Measurements from ENCODE around the gene NUBPL.
"Not testable (repeated sequence)": the region's sequence is repeated elsewhere in the genome, so short reads cannot be mapped to it uniquely, and the experiment has no call there.

Gene NUBPL

GRCh38 chr14:31700282-31701074, 139.3 kb downstream of the NUBPL start:
- no peak for DNase-seq (ENCODE audit: low read depth)
- H3K4me3 ChIP-seq (ENCODE audit: low read depth, low read length): no peak overlapping the region
- TF ChIP-seq, protein P1, sequence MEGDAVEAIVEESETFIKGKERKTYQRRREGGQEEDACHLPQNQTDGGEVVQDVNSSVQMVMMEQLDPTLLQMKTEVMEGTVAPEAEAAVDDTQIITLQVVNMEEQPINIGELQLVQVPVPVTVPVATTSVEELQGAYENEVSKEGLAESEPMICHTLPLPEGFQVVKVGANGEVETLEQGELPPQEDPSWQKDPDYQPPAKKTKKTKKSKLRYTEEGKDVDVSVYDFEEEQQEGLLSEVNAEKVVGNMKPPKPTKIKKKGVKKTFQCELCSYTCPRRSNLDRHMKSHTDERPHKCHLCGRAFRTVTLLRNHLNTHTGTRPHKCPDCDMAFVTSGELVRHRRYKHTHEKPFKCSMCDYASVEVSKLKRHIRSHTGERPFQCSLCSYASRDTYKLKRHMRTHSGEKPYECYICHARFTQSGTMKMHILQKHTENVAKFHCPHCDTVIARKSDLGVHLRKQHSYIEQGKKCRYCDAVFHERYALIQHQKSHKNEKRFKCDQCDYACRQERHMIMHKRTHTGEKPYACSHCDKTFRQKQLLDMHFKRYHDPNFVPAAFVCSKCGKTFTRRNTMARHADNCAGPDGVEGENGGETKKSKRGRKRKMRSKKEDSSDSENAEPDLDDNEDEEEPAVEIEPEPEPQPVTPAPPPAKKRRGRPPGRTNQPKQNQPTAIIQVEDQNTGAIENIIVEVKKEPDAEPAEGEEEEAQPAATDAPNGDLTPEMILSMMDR (IDR thresholded peaks at IDR 0.05; ENCODE audit: insufficient read depth, low read depth, low read length, missing control alignments): no peak

GRCh38 chr14:31702130-31702529, 140.9 kb downstream of the NUBPL start:
- DNase-seq (ENCODE audit: low read depth): no peak
- TF ChIP-seq, protein P1 (IDR thresholded peaks at IDR 0.05; ENCODE audit: insufficient read depth, low read depth, low read length, missing control alignments): no peak
- H3K4me3 ChIP-seq (ENCODE audit: low read depth, low read length): no peak overlapping the region

DNA sequence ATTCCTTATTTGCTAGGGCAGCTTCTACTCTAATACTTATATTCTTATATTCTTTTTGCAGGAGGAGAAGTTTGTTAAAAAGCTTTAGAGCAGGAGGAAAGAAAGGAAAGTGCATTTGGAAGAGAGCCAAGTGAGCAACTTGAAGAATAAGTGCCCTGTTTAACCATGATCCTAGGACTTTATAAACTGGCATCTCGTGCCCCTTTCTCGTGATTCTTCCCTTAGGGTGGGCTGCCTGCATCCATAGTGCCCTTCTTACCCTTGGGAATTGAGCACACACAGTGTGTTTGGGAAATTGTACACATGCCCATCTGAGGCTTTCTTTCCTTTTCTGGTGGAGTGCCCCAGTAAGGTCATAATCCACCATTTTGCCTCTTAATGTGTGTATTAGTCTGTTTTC, 141.9 kb downstream of the NUBPL start:
- no peak for DNase-seq (ENCODE audit: low read depth)
- H3K4me3 ChIP-seq (ENCODE audit: low read depth, low read length): no peak overlapping the region
- TF ChIP-seq, protein P1 (IDR thresholded peaks at IDR 0.05; ENCODE audit: insufficient read depth, low read depth, low read length, missing control alignments): no peak

DNA sequence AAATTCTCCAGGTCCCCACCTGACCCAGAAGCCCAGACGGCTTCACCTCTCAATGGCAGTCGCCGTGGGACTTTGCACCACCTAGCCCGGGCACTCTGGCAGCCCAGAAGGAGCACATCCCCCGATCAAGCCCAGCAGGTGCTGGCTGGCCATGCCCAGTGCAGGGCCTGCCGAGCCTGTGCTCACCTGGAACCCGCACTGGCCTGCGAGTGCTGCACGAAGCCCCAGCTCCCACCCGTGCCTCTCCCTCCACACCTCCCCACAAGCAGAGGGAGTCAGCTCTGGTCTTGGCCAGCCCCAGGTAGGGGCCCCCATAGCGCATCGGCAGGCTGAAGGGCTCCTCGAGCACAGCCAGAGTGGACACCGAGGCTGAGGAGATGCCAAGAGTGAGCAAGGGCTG, 144.5 kb downstream of the NUBPL start:
- no peak overlapping the region for H3K4me3 ChIP-seq (ENCODE audit: low read depth, low read length)
- TF ChIP-seq, protein P1 (IDR thresholded peaks at IDR 0.05; ENCODE audit: insufficient read depth, low read depth, low read length, missing control alignments): no peak
- DNase-seq (ENCODE audit: low read depth): no peak

- not testable (repeated sequence) for H3K4me3 ChIP-seq (ENCODE audit: low read depth, low read length); DNase-seq (ENCODE audit: low read depth)
These were observed 147.5 kb downstream of the NUBPL start for GRCh38 chr14:31708661-31709060.

- DNase-seq (ENCODE audit: low read depth): no peak
- TF ChIP-seq, protein P1 (IDR thresholded peaks at IDR 0.05; ENCODE audit: insufficient read depth, low read depth, low read length, missing control alignments): no peak
- H3K4me3 ChIP-seq (ENCODE audit: low read depth, low read length): no peak overlapping the region
These were observed 151.3 kb downstream of the NUBPL start for GRCh38 chr14:31712244-31713127.

DNA sequence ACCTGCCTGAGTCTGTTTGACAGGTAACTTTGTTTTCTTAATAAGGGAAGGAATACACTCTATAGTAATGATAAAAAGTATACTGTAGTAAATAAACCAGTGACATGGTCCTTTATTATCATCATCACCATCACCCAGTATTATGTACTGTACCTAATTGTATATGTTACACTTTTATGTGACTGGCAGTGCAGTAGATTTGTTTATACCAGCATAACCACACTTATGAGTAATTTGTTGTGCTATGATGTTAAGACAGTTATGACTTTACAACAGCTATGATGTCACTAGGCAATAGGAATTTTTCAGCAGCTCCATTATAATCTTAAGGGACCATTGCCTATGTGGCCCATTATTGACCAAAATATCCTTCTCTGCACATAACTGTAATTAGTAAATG, 155.0 kb downstream of the NUBPL start:
- H3K4me3 ChIP-seq (ENCODE audit: low read depth, low read length): no peak overlapping the region
- TF ChIP-seq, protein P1 (IDR thresholded peaks at IDR 0.05; ENCODE audit: insufficient read depth, low read depth, low read length, missing control alignments): no peak
- DNase-seq (ENCODE audit: low read depth): no peak
